KMS-11 (cell line): Measurements from ENCODE around the gene DYRK1B.
"Not testable (repeated sequence)": the region's sequence is repeated elsewhere in the genome, so short reads cannot be mapped to it uniquely, and the experiment has no call there.

Experiments
- H2AFZ ChIP-seq: fragments of 200-600 bp; sonication (generic); 2 replicates; pipeline ENCODE4 v1.6.1; 2016; ENCODE audit warnings: antibody characterized with exemption, mixed run types, low read depth
- H3K27ac ChIP-seq: fragments of 200-600 bp; sonication (generic); 2 replicates; pipeline ENCODE4 v1.6.1; 2016; ENCODE audit warnings: mild to moderate bottlenecking, mixed run types
- H3K27me3 ChIP-seq: fragments of 200-600 bp; sonication (generic); 2 replicates; pipeline ENCODE4 v1.6.1; 2017; ENCODE audit warnings: mild to moderate bottlenecking, low read depth, mixed run types, moderate library complexity; ENCODE audit not compliant: insufficient read depth
- H3K36me3 ChIP-seq: fragments of 200-600 bp; sonication (generic); 2 replicates; pipeline ENCODE4 v1.6.1; 2017; ENCODE audit warnings: mild to moderate bottlenecking, mixed run types; ENCODE audit not compliant: insufficient read depth
- H3K4me1 ChIP-seq: fragments of 200-600 bp; sonication (generic); 2 replicates; pipeline ENCODE4 v1.6.1; 2016; ENCODE audit warnings: mild to moderate bottlenecking, low read depth, mixed run types; ENCODE audit not compliant: poor library complexity, severe bottlenecking
- H3K4me2 ChIP-seq: fragments of 200-600 bp; sonication (generic); 2 replicates; pipeline ENCODE4 v1.7.0; 2016; ENCODE audit warnings: mild to moderate bottlenecking, mixed run types
- H3K4me3 ChIP-seq: fragments of 200-600 bp; sonication (generic); IDR thresholded peaks from 2 replicates; pipeline ENCODE4 v1.6.1; 2017; ENCODE audit warnings: low read depth, low read length, mixed read lengths; ENCODE audit not compliant: insufficient read depth
- H3K79me2 ChIP-seq: fragments of 200-600 bp; sonication (generic); 2 replicates; pipeline ENCODE4 v1.6.1; 2016; ENCODE audit warnings: low read depth, mixed run types; ENCODE audit not compliant: insufficient read depth
- H3K9ac ChIP-seq: fragments of 200-600 bp; sonication (generic); 2 replicates; pipeline ENCODE4 v1.6.1; 2016; ENCODE audit warnings: mild to moderate bottlenecking, mixed run types
- H4K20me1 ChIP-seq: fragments of 200-600 bp; sonication (generic); 2 replicates; pipeline ENCODE4 v1.6.1; 2016; ENCODE audit warnings: mild to moderate bottlenecking, mixed run types; ENCODE audit not compliant: insufficient read depth
- TF ChIP-seq, protein P1 (sequence below): fragments of 200-600 bp; sonication (generic); conservative IDR thresholded peaks from 2 replicates; pipeline ENCODE4 v1.6.1; 2017; ENCODE audit warnings: low read depth, mild to moderate bottlenecking, antibody characterized with exemption, low read length, moderate library complexity, mixed read lengths

The DYRK1B gene

DNA sequence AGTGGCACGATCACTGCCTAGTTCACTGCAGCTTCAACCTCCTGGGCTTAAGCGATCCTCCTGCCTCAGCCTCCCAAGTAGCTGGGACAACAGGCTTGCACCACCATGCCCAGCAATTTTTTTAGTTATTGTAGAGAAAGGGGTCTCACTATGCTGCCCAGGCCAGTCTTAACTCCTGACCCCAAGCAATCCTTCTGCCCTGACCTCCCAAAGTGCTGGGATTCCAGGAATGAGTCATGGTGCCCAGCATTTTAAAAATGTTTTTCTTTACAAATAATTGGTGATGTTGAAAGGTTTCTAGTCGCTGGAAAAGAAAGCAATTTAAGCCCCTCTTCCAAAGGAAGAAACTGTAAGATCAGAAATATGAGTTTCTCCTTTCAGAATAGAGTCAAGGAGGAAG lies 19.4 kb downstream of the DYRK1B start:
- H2AFZ ChIP-seq: no peak overlapping the region
- H3K4me1 ChIP-seq: no peaks in the 10 kb centered on the region
- H3K36me3 ChIP-seq: no peaks in the 10 kb centered on the region
- H3K27me3 ChIP-seq: no peaks in the 10 kb centered on the region
- no peak overlapping the region for H3K27ac ChIP-seq
- no peaks in the 10 kb centered on the region for H4K20me1 ChIP-seq
- H3K4me3 ChIP-seq: no peak overlapping the region
- no peak overlapping the region for H3K4me2 ChIP-seq
- no peaks in the 10 kb centered on the region for H3K79me2 ChIP-seq
- TF ChIP-seq, protein P1, sequence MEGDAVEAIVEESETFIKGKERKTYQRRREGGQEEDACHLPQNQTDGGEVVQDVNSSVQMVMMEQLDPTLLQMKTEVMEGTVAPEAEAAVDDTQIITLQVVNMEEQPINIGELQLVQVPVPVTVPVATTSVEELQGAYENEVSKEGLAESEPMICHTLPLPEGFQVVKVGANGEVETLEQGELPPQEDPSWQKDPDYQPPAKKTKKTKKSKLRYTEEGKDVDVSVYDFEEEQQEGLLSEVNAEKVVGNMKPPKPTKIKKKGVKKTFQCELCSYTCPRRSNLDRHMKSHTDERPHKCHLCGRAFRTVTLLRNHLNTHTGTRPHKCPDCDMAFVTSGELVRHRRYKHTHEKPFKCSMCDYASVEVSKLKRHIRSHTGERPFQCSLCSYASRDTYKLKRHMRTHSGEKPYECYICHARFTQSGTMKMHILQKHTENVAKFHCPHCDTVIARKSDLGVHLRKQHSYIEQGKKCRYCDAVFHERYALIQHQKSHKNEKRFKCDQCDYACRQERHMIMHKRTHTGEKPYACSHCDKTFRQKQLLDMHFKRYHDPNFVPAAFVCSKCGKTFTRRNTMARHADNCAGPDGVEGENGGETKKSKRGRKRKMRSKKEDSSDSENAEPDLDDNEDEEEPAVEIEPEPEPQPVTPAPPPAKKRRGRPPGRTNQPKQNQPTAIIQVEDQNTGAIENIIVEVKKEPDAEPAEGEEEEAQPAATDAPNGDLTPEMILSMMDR: no peak
- H3K9ac ChIP-seq: no peak overlapping the region

DNA sequence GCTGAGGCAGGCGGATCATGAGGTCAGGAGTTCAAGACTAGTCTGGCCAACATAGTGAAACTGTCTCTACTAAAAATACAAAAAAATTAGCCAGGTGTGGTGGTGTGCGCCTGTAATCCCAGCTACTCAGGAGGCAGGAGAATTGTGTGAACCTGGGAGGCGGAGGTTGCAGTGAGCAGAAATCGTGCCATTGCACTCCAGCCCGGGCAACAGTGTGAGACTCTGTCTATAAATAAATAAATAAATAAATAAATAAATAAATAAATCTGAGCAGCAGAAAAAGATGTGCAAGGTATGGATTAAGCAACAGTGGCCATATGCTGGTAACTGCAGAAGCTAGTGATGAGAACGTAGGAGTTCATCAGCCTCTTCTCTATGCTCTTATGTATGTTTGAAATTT lies 19.9 kb downstream of the DYRK1B start:
- not testable (repeated sequence) for H3K4me3 ChIP-seq, H4K20me1 ChIP-seq, H3K27me3 ChIP-seq, H3K4me2 ChIP-seq, H3K4me1 ChIP-seq, H3K36me3 ChIP-seq, H3K9ac ChIP-seq, H3K27ac ChIP-seq, H2AFZ ChIP-seq, H3K79me2 ChIP-seq

DNA sequence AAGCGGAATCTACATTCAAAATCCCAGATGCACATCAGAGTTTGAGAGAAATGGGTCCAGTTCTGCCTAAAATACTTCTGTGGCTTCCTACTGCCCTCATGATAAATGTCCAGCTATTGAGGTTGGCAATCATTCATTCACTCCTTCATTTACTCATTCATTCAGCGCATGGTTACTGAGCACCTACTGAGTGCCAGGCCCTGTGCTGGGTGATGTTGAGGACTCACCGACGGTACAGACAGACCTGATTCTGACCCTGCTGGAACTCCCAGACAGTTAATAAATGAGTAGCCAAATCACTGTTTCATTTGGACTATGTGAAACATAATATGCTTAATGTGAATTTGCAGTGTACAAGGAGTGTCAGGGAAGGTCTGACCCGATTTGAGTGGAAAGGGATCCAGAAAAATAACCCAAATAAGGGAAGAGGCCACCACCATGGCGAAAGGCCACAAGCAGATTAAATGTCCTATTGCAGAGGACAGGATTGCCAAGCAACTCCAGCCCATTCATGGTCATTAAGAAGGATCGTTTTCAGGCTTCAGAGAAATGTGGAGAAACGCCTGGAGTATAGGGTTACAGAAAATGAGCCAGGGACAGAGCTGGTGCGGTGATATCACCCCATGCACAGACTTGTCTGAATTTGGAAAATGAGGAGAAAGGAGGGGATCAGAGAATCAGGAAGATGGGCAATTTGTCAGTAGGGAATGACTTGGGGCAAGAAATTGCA lies 20.5 kb downstream of the DYRK1B start:
- Histone ChIP-seq H3K9ac (no peak overlapping the region), H3K4me3 (no peak overlapping the region), H2AFZ (no peak overlapping the region), H3K79me2 (no peaks in the 10 kb centered on the region), H3K36me3 (no peaks in the 10 kb centered on the region), H4K20me1 (no peaks in the 10 kb centered on the region), H3K4me1 (no peaks in the 10 kb centered on the region), H3K27ac (no peak overlapping the region), H3K27me3 (no peaks in the 10 kb centered on the region), H3K4me2 (no peak overlapping the region)
- TF ChIP-seq, protein P1: no peak

DNA sequence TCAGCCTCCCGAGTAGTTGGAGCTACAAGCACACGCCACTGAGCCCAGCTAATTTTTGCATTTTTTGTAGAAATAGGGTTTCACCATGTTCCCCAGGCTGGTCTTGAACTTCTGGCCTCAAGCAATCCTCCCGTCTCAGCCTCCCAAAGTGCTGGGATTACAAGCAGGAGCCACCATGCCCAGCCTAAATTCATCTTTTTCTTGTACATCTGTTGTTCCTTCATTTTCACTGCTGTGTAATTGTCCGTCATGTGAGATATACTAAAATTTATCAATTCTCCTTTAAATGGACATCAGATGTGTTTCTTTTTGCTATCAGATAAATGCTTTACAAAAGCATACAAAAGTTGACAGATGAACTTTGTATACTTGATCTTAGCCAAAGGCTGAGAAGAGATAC lies 22.9 kb downstream of the DYRK1B start:
- no peaks in the 10 kb centered on the region for H3K4me1 ChIP-seq
- TF ChIP-seq, protein P1: no peak
- H2AFZ ChIP-seq: no peak overlapping the region

DNA sequence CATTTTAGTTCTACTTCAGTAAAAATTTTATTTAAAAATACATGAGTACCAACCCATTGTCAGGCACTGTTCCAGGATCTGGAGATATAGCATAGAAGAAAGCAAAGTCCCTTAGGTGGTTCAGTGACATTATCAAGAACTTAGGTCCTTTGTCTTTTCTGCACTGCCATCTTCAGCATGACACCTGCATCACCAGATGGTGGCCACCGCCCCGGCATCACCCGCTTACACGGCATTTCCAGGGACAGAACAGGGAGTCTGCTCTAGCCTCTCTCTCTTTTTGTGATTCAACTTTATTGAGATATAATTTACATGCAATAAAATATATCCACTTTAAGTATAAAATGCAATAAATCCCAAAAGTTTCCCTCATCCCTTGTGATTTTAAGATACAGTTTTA lies 23.5 kb downstream of the DYRK1B start:
- Histone ChIP-seq H3K27me3 (no peaks in the 10 kb centered on the region), H3K36me3 (no peaks in the 10 kb centered on the region), H4K20me1 (no peaks in the 10 kb centered on the region), H3K4me1 (no peaks in the 10 kb centered on the region), H3K4me2 (no peak overlapping the region), H3K9ac (no peak overlapping the region), H3K4me3 (no peak overlapping the region), H2AFZ (no peak overlapping the region), H3K27ac (no peak overlapping the region), H3K79me2 (no peaks in the 10 kb centered on the region)
- TF ChIP-seq, protein P1: no peak

More for the DNA sequence above, 22.9 kb downstream of the DYRK1B start:
- no peaks in the 10 kb centered on the region for H3K36me3 ChIP-seq
- no peak overlapping the region for H3K9ac ChIP-seq
- no peak overlapping the region for H3K27ac ChIP-seq
- no peaks in the 10 kb centered on the region for H3K27me3 ChIP-seq
- H3K4me2 ChIP-seq: no peak overlapping the region
- no peaks in the 10 kb centered on the region for H4K20me1 ChIP-seq
- no peak overlapping the region for H3K4me3 ChIP-seq
- H3K79me2 ChIP-seq: no peaks in the 10 kb centered on the region
